ENCODE data around the gene BABAM1. TPM values are rescaled to one million over a fixed set of nuclear protein-coding genes. Genes with fewer than 3 reads are reported as not detected.

BABAM1 gene
- total and polyA plus RNA-seq, 12 donors = 64.5 to 88.2 (median 74.4) TPM

DNA sequence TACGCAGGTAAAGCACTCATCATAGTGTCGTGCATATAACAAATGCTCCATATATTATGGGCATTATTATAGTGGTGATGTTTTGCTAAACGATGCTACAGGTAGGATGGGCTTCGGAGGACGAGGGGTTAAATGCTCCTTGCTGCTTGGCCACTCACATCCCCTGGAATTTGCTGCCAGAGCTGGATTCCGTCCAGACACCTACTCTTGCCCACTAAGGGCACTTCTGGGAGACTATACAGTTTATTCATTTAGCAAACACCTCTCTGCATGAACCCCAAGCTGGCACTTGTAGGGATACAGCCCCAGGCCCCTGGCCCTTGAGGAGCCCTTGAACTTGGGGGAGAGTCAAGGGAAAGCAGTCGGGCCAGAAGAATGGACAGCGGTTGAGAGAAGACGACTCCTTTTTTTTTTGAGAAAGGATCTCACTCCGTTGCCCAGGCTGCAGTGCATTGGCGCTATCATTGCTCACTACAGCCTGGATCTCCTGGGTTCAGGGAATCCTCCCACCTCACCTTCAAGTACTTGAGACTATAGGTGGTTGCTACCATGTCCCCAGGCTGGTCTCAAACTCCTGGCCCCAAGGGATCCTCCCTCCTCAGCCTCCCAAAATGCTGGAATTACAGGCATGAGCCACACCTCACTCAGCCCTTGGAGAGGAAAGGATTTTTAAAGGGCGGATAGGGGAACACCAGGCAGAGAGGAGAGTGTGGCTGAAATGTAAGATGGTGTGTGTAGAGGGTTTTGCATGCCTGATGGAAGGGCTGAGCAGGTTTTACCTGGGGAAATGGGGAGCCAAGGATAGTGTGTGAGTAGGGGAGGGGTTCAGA is 37.4 kb downstream of the BABAM1 start:
- WGBS, 2 donors = 52 to 61% methylated on average over 12 of the region's 12 CpGs
- Histone ChIP-seq H3K27ac (peak overlapping the region in 9 of 10 donors; percentile 89 to 98 (median 93)), H3K27me3 (no peaks in the 10 kb centered on the region), H3K36me3 (peaks cover 0 to 7% (median 0%) of the 10 kb centered on the region in 9 donors), H3K9me3 (no peaks in the 10 kb centered on the region), H3K4me1 (peaks cover 7 to 55% (median 51%) of the 10 kb centered on the region in 9 donors), H3K4me3 (peak overlapping the region in 3 of 10 donors; percentile 68 to 88 (median 74))
- intact Hi-C loops (cut with DNase I) = loop anchor here in 2 of 10 donors (2.0 to 5.0 kb wide), 2 partner anchors 32 to 163 kb away; partner anchors contain the start of gene GTPBP3 (in 1 of the 2)
- DNase-seq = no peak
- ATAC-seq = no peak
- TF ChIP-seq, protein P1, sequence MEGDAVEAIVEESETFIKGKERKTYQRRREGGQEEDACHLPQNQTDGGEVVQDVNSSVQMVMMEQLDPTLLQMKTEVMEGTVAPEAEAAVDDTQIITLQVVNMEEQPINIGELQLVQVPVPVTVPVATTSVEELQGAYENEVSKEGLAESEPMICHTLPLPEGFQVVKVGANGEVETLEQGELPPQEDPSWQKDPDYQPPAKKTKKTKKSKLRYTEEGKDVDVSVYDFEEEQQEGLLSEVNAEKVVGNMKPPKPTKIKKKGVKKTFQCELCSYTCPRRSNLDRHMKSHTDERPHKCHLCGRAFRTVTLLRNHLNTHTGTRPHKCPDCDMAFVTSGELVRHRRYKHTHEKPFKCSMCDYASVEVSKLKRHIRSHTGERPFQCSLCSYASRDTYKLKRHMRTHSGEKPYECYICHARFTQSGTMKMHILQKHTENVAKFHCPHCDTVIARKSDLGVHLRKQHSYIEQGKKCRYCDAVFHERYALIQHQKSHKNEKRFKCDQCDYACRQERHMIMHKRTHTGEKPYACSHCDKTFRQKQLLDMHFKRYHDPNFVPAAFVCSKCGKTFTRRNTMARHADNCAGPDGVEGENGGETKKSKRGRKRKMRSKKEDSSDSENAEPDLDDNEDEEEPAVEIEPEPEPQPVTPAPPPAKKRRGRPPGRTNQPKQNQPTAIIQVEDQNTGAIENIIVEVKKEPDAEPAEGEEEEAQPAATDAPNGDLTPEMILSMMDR (IDR thresholded peaks at IDR 0.05) = no peak

DNA sequence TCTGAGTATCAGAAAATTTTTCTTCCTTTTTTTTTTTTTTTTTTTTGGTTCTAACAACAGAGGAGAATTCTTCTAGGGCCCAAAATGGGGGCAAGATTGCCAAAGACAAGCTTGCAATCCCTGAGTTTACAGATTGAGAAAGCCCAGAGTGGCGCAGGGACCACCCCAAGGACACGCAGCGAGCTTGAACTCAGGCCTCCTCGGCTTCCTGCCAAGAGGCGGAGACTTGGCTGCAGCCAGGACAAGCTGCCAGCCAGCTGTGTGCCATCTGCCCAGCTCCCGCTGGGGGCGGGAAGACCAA is 37.9 kb downstream of the BABAM1 start:
- Histone ChIP-seq H3K27me3 (no peaks in the 10 kb centered on the region), H3K4me1 (peaks cover 7 to 60% (median 56%) of the 10 kb centered on the region in 9 donors), H3K27ac (peak overlapping the region in 9 of 10 donors; percentile 89 to 98 (median 93)), H3K9me3 (no peaks in the 10 kb centered on the region), H3K4me3 (peak overlapping the region in 9 of 10 donors; percentile 63 to 88 (median 74)), H3K36me3 (peaks cover 0 to 7% (median 0%) of the 10 kb centered on the region in 9 donors)
- no peak for DNase-seq
- intact Hi-C loops (cut with DNase I) = loop anchor here in 2 of 10 donors (2.0 to 5.0 kb wide), 2 partner anchors 32 to 162 kb away; partner anchors contain the start of gene GTPBP3 (in 1 of the 2)
- 3 to 7% methylated on average over 7 of the region's 7 CpGs for WGBS, 2 donors
- TF ChIP-seq, protein P1 (IDR thresholded peaks at IDR 0.05) = no peak
- ATAC-seq = no peak

DNA sequence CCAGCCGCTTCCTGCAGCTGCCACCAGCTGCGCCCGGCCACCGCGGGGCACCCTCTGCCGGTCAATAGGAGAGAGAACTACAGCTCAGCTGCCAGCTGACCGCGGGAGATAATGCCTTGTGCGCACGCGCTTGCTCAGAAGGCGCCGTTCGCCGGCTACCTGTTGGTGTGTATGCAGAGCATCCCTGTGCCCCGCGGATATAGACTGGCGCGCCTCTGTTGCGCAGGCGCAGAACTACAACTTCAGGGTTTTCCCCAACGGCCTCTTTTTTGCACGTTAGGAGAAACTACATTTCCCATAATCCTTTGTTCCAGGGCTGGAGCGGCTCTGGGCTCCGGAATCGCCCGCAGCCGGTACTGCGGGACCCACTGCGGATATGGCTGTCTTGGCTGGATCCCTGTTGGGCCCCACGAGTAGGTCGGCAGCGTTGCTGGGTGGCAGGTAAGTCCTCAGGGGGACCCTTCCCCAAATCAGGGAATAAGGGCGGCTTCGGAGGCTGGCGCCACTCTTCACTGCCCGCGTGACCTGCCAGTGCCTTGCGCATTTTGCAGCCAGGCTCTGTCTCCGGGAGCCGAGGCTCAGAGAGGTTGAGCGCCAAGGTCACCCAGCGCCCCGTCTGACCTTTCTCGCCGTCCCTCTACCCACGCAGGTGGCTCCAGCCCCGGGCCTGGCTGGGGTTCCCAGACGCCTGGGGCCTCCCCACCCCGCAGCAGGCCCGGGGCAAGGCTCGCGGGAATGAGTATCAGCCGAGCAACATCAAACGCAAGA is 38.5 kb downstream of the BABAM1 start, which contains the start of gene MRPL34:
MRPL34 (plus strand) TSS at position 356 of the 768 bp plus-strand sequence; CDS start at position 377, 21 bp downstream.
- TF ChIP-seq, protein P1 (IDR thresholded peaks at IDR 0.05) = peak; percentile 48 to 87 (median 70)
- Histone ChIP-seq H3K36me3 (peaks cover 0 to 5% (median 0%) of the 10 kb centered on the region in 9 donors), H3K4me3 (peak within 1 kb of the TSS; percentile 63 to 88 (median 75)), H3K27me3 (no peaks in the 10 kb centered on the region), H3K27ac (peak within 1 kb of the TSS; percentile 83 to 98 (median 93)), H3K9me3 (no peaks in the 10 kb centered on the region), H3K4me1 (peaks cover 12 to 65% (median 61%) of the 10 kb centered on the region in 9 donors)
- ATAC-seq (peak; percentile 50 to 83 (median 70)), DNase-seq (peak; percentile 93)
- WGBS, 2 donors = 0% methylated on average over 55 of the region's 55 CpGs
- intact Hi-C loops (cut with DNase I) = loop anchor here in 2 of 10 donors (2.0 to 5.0 kb wide), 2 partner anchors 31 to 162 kb away; partner anchors contain the start of gene GTPBP3 (in 1 of the 2)

DNA sequence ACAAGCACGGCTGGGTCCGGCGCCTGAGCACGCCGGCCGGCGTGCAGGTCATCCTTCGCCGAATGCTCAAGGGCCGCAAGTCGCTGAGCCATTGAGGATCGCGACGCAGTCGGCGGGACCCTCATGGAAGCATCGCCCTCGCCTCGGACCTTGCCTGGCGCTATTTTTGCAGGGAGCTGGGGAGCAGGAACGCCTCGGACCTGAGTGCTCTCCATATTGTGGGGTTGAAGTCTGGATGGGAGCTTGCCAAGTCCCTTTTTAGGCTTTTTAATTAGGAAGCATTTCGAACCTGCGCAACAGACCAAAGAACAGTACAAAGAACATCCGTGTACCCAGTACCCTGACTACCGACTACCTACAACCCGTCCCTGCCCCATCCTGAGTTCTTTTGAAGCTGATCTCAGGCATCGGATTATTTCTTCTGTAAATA is 39.1 kb downstream of the BABAM1 start:
- TF ChIP-seq, protein P1 (IDR thresholded peaks at IDR 0.05) = no peak
- DNase-seq (no peak), ATAC-seq (no peak)
- intact Hi-C loops (cut with DNase I) = loop anchor here in 1 of 10 donors (5.0 kb wide), 1 partner anchor 161 kb away; no protein-coding TSS in a partner anchor
- Histone ChIP-seq H3K36me3 (peaks cover 0 to 2% (median 0%) of the 10 kb centered on the region in 9 donors), H3K27ac (peak overlapping the region; percentile 83 to 98 (median 93)), H3K9me3 (no peaks in the 10 kb centered on the region), H3K4me1 (peaks cover 12 to 71% (median 67%) of the 10 kb centered on the region in 9 donors), H3K27me3 (no peaks in the 10 kb centered on the region), H3K4me3 (peak overlapping the region; percentile 63 to 88 (median 75))
- 7 to 10% methylated on average over 28 of the region's 28 CpGs for WGBS, 2 donors
